ENCODE results near the gene MOSPD3.

MOSPD3 gene

GRCh38 chr7:100575206-100575631 lies 37.1 kb upstream of the MOSPD3 start:
- no peak for DNase-seq (ENCODE audit: low spot score)
- in situ Hi-C loops (cut with MboI; ENCODE audit: low sequenced_read_pairs, unreplicated experiment) = no loop called here
- no peak for TF ChIP-seq CTCF (IDR thresholded peaks at IDR 0.05; ENCODE audit: borderline replicate concordance, control extremely low read depth, extremely low read depth, insufficient read depth, missing control alignments)

- no peak for TF ChIP-seq CTCF (IDR thresholded peaks at IDR 0.05; ENCODE audit: borderline replicate concordance, control extremely low read depth, extremely low read depth, insufficient read depth, missing control alignments)
- no peak for DNase-seq (ENCODE audit: low spot score)
- in situ Hi-C loops (cut with MboI; ENCODE audit: low sequenced_read_pairs, unreplicated experiment) = no loop called here
These were observed 36.5 kb upstream of the MOSPD3 start for GRCh38 chr7:100575746-100576383.

GRCh38 chr7:100576384-100576993 lies 35.9 kb upstream of the MOSPD3 start:
- in situ Hi-C loops (cut with MboI; ENCODE audit: low sequenced_read_pairs, unreplicated experiment) = no loop called here
- no peak for TF ChIP-seq CTCF (IDR thresholded peaks at IDR 0.05; ENCODE audit: borderline replicate concordance, control extremely low read depth, extremely low read depth, insufficient read depth, missing control alignments)
- no peak for DNase-seq (ENCODE audit: low spot score)

GRCh38 chr7:100577103-100577502 lies 35.2 kb upstream of the MOSPD3 start:
- in situ Hi-C loops (cut with MboI; ENCODE audit: low sequenced_read_pairs, unreplicated experiment) = no loop called here
- TF ChIP-seq CTCF (IDR thresholded peaks at IDR 0.05; ENCODE audit: borderline replicate concordance, control extremely low read depth, extremely low read depth, insufficient read depth, missing control alignments) = no peak

GRCh38 chr7:100577507-100577906 lies 34.8 kb upstream of the MOSPD3 start:
- DNase-seq (ENCODE audit: low spot score) = no peak
- in situ Hi-C loops (cut with MboI; ENCODE audit: low sequenced_read_pairs, unreplicated experiment) = no loop called here
- TF ChIP-seq CTCF (IDR thresholded peaks at IDR 0.05; ENCODE audit: borderline replicate concordance, control extremely low read depth, extremely low read depth, insufficient read depth, missing control alignments) = no peak

More at GRCh38 chr7:100577103-100577502, 35.2 kb upstream of the MOSPD3 start:
- DNase-seq (ENCODE audit: low spot score) = no peak

GRCh38 chr7:100578246-100579183 lies 33.8 kb upstream of the MOSPD3 start:
- TF ChIP-seq CTCF (IDR thresholded peaks at IDR 0.05; ENCODE audit: borderline replicate concordance, control extremely low read depth, extremely low read depth, insufficient read depth, missing control alignments) = no peak
- no peak for DNase-seq (ENCODE audit: low spot score)
- in situ Hi-C loops (cut with MboI; ENCODE audit: low sequenced_read_pairs, unreplicated experiment) = no loop called here
